GM12878 (cell line): ENCODE data around the gene MRM1. TPM values are rescaled to one million over a fixed set of nuclear protein-coding genes. Genes with fewer than 3 reads are reported as not detected.

Source experiments
- ATAC-seq: fragments of 200-7000 bp; cut with Tn5 transposase; 3 replicates; pipeline ENCODE4 v1.9.1; 2020; ENCODE audit warnings: mild to moderate bottlenecking, moderate library complexity
- BruUV-seq: library from RNA; stranded (reverse); fragments of 400-500 nt; replicated peaks from 2 replicates; lab custom pipeline; 2021; lab: Mats Ljungman, UMichigan
- CTCF ChIA-PET: fragments of 300-600 bp; sonication (Branson Sonifier 250); formaldehyde crosslinking; extraction: SDS; loops from one replicate; lab custom pipeline; 2021; ENCODE audit warnings: inconsistent platforms; lab: Yijun Ruan, JAX
- POLR2A ChIA-PET: fragments of 350-600 bp; formaldehyde crosslinking; extraction: SDS; loops from one replicate; lab custom pipeline; 2021; ENCODE audit warnings: inconsistent platforms; lab: Charles Lee
- RAD21 ChIA-PET: fragments of 300-600 bp; sonication (Branson Sonifier 250); formaldehyde crosslinking; loops from one replicate; lab custom pipeline; 2023; ENCODE audit warnings: antibody characterized with exemption; ENCODE audit not compliant: unreplicated experiment; lab: Charles Lee
- SMC1A ChIA-PET: fragments of 300-600 bp; sonication (Branson Sonifier 250); formaldehyde crosslinking; loops from one replicate; lab custom pipeline; 2023; ENCODE audit not compliant: unreplicated experiment, uncharacterized antibody; lab: Charles Lee
- DNase-seq: peaks from one replicate; pipeline ENCODE4 v3.0.0-alpha.2; 2011; ENCODE audit warnings: low read depth, low spot score
- FAIRE-seq: peaks from 3 replicates; lab custom pipeline; 2011; peaks lifted over from hg19 to GRCh38; lab: Jason Lieb, UNC
- H2AFZ ChIP-seq: 2 replicates; pipeline ENCODE4 v1.6.0; 2011; ENCODE audit warnings: low read depth, low read length, control low read depth; ENCODE audit not compliant: control insufficient read depth
- H3K27ac ChIP-seq: 2 replicates; pipeline ENCODE4 v1.5.1; 2011; ENCODE audit warnings: control low read depth; ENCODE audit not compliant: control insufficient read depth, insufficient read depth
- H3K27me3 ChIP-seq, 2 experiments: replicated peaks in 1 of 2; 2 replicates each; pipeline versions ENCODE4 v1.6.0 to v1.6.1; 2011; ENCODE audit warnings: low read length in 1 of 2; ENCODE audit not compliant: control insufficient read depth in 2 of 2, insufficient read depth in 2 of 2
- H3K36me3 ChIP-seq, 2 experiments: 2 replicates each; pipeline ENCODE4 v1.5.1; 2011; ENCODE audit warnings: low read length in 1 of 2; ENCODE audit not compliant: control insufficient read depth in 2 of 2, insufficient read depth in 2 of 2
- H3K4me1 ChIP-seq: 2 replicates; pipeline ENCODE4 v1.6.1; 2011; ENCODE audit warnings: mild to moderate bottlenecking, low read length, moderate library complexity, mixed read lengths; ENCODE audit not compliant: control insufficient read depth, insufficient read depth
- H3K4me2 ChIP-seq: 2 replicates; pipeline ENCODE4 v1.6.0; 2011; ENCODE audit warnings: control low read depth; ENCODE audit not compliant: control insufficient read depth, insufficient read depth
- H3K4me3 ChIP-seq: fragments of 200-600 bp; sonication (generic); 2 replicates; pipeline ENCODE4 v1.5.1; 2016
- H3K79me2 ChIP-seq: 2 replicates; pipeline ENCODE4 v1.6.0; 2011; ENCODE audit warnings: low read length; ENCODE audit not compliant: control insufficient read depth, insufficient read depth
- H3K9ac ChIP-seq: 2 replicates; pipeline ENCODE4 v1.8.0; 2011; ENCODE audit warnings: low read length, control low read depth, mixed read lengths; ENCODE audit not compliant: control insufficient read depth, insufficient read depth
- H3K9me3 ChIP-seq: replicated peaks from 3 replicates; pipeline ENCODE4 v1.5.1; 2011; ENCODE audit warnings: mild to moderate bottlenecking, low read length; ENCODE audit not compliant: control insufficient read depth, insufficient read depth
- H4K20me1 ChIP-seq: 2 replicates; pipeline ENCODE4 v1.6.0; 2011; ENCODE audit not compliant: control insufficient read depth, insufficient read depth
- BMI1 ChIP-seq: fragments of 450-650 bp; IDR thresholded peaks from 2 replicates; pipeline ENCODE4 v1.6.1; 2016; ENCODE audit warnings: mild to moderate bottlenecking, moderate library complexity, borderline replicate concordance
- BRCA1 ChIP-seq: IDR thresholded peaks from 2 replicates; pipeline ENCODE4 v1.6.1; 2011; ENCODE audit warnings: low read depth, low read length, improper control_type of control experiment
- CBX3 ChIP-seq: fragments of 200-600 bp; sonication (generic); IDR thresholded peaks from 2 replicates; pipeline ENCODE4 v1.6.1; 2016; ENCODE audit warnings: low read depth, borderline replicate concordance
- CREB1 ChIP-seq: IDR thresholded peaks from 2 replicates; pipeline ENCODE4 v1.6.1; 2012; ENCODE audit warnings: low read depth, mild to moderate bottlenecking, inconsistent platforms
- E4F1 ChIP-seq: fragments of 450-650 bp; IDR thresholded peaks from 2 replicates; pipeline ENCODE4 v1.6.1; 2018; ENCODE audit warnings: borderline replicate concordance, mild to moderate bottlenecking; ENCODE audit not compliant: partially characterized antibody
- EZH2 ChIP-seq: IDR thresholded peaks from 2 replicates; pipeline ENCODE4 v1.6.1; 2012; ENCODE audit warnings: low read depth, mild to moderate bottlenecking, control low read depth, inconsistent platforms, low read length, borderline replicate concordance; ENCODE audit not compliant: control insufficient read depth
- KDM1A ChIP-seq: fragments of 200-600 bp; sonication (generic); IDR thresholded peaks from 2 replicates; pipeline ENCODE4 v1.6.1; 2016; ENCODE audit warnings: borderline replicate concordance
- MLLT1 ChIP-seq: fragments of 450-650 bp; IDR thresholded peaks from 2 replicates; pipeline ENCODE4 v1.6.1; 2016; ENCODE audit warnings: mild to moderate bottlenecking
- NBN ChIP-seq: fragments of 450-650 bp; IDR thresholded peaks from 2 replicates; pipeline ENCODE4 v1.6.1; 2016
- NFXL1 ChIP-seq: fragments of 450-650 bp; IDR thresholded peaks from 2 replicates; pipeline ENCODE4 v1.6.1; 2017; ENCODE audit warnings: antibody characterized with exemption, mild to moderate bottlenecking, borderline replicate concordance
- YBX1 ChIP-seq: fragments of 450-650 bp; IDR thresholded peaks from 2 replicates; pipeline ENCODE4 v1.6.1; 2016; ENCODE audit warnings: antibody characterized with exemption
- ZBED1 ChIP-seq: IDR thresholded peaks from 2 replicates; pipeline ENCODE4 v1.6.1; 2016; ENCODE audit warnings: borderline replicate concordance
- ZBTB33 ChIP-seq: fragments of 450-650 bp; IDR thresholded peaks from 2 replicates; pipeline ENCODE4 v1.6.1; 2017; ENCODE audit warnings: mild to moderate bottlenecking
- WGBS: methylation state at CpG from one replicate; pipeline ENCODE4 v1.1.6; 2016; ENCODE audit warnings: low lambda C conversion rate; ENCODE audit not compliant: insufficient replicate concordance, insufficient coverage; ENCODE audit errors: missing lambda C conversion rate; 5-methylcytosine and 5-hydroxymethylcytosine counted together
- in situ Hi-C: fragments of 300-500 bp; cut with MboI; formaldehyde crosslinking; loops from 9 replicates; pipeline ENCODE4 v1.14.3; 2018; ENCODE audit warnings: mixed read lengths
- intact Hi-C: fragments of 100-400 bp; cut with micrococcal nuclease; formaldehyde crosslinking; loops from one replicate; pipeline ENCODE4 v1.14.2; 2022; ENCODE audit not compliant: unreplicated experiment
- polyA plus RNA-seq, 11 experiments: library from polyadenylated mRNA; depleted of rRNA in 4 of 11; unstranded in 6 of 11; stranded (reverse) in 5 of 11; fragments of >200 nt; fragmentation: Nextera tagmentation in 4 of 11; fragmentation: Illumina TruSeq in 1 of 11; extraction: Ambion mirVana in 4 of 11; extraction: Trizol in 1 of 11; gene quantifications; 1 replicate in 1 of 11; 2 replicates in 10 of 11; pipeline versions ENCODE4 v1.2.1 to v1.2.3, GENCODE V29; 2011 to 2016; ENCODE audit warnings: inconsistent platforms in 2 of 11, missing spikeins in 2 of 11, low read depth in 1 of 11
- total RNA-seq, 4 experiments: library from RNA; depleted of rRNA in 3 of 4; stranded (reverse); fragments of >200 nt in 3 of 4; fragmentation: Illumina TruSeq in 1 of 4; extraction: Trizol in 1 of 4; gene quantifications; 2 replicates each; pipeline versions ENCODE4 v1.2.1 to v1.2.3, GENCODE V29; 2013 to 2021

MRM1 gene
- total and polyA plus RNA-seq, 10 of the 15 experiments (the other 5 are each of a cell fraction or from before 2014, with no cell fraction given) = 0.23 to 16.9 (median 13.2) TPM

- Histone ChIP-seq H3K4me3 (no peak overlapping the region), H2AFZ (no peak overlapping the region), H3K9me3 (no peaks in the 10 kb centered on the region), H3K4me1 (no peaks in the 10 kb centered on the region), H3K4me2 (no peak overlapping the region), H3K27ac (no peak overlapping the region), H3K9ac (no peak overlapping the region), H4K20me1 (no peaks in the 10 kb centered on the region), H3K36me3 (no peaks in the 10 kb centered on the region), H3K79me2 (no peaks in the 10 kb centered on the region), H3K27me3 (no peaks in the 10 kb centered on the region)
- BruUV-seq = no TSS peak
- no peak for DNase-seq
- no peak for FAIRE-seq
- ATAC-seq = no peak
- intact Hi-C loops = no loop called here
- ChIA-PET CTCF (interaction anchor here (2.8 kb wide), 1 partner anchor 11 kb away, joined by 14 read pairs; the partner anchor contains the start of gene MRM1), RAD21 (no interaction called here), POLR2A (no interaction called here)
- TF ChIP-seq CREB1 (no peak), MLLT1 (no peak), ZBTB33 (no peak), BRCA1 (no peak), E4F1 (no peak), KDM1A (no peak), ZBED1 (no peak), YBX1 (no peak), CBX3 (no peak), NFXL1 (no peak), NBN (no peak), BMI1 (no peak), EZH2 (no peak)
- TF ChIP-seq, all 136 proteins: peak for 0
- SMC1A ChIA-PET = no interaction called here
- 75% methylated on average over 3 of the region's 3 CpGs for WGBS
- in situ Hi-C loops = loop anchor here (25.0 kb wide), 2 partner anchors 450 to 625 kb away; no protein-coding TSS in a partner anchor
Observed at GRCh38 chr17:36612323-36612722, 10.9 kb downstream of the MRM1 start.
